T-helper 2 cell treated with Interferon-gamma antibody and Interleukin-4, amounts not matched to agents 100 ng/mL and 5 ng/mL, for 36 hours (primary cell): ENCODE measurements around the gene RPS6KB2. TPM values are rescaled to one million over a fixed set of nuclear protein-coding genes. Genes with fewer than 3 reads are reported as not detected.

Source experiments
- intact Hi-C: fragments of 100-400 bp; cut with micrococcal nuclease; formaldehyde crosslinking; loops from one replicate; pipeline ENCODE4 v1.15.1; 2023
- total RNA-seq: library from RNA; stranded (reverse); gene quantifications from 2 replicates; pipeline ENCODE4 v1.2.3, GENCODE V29; 2022

Gene RPS6KB2
- total RNA-seq, 1 donor from 2014 or later: 64.4 TPM

DNA sequence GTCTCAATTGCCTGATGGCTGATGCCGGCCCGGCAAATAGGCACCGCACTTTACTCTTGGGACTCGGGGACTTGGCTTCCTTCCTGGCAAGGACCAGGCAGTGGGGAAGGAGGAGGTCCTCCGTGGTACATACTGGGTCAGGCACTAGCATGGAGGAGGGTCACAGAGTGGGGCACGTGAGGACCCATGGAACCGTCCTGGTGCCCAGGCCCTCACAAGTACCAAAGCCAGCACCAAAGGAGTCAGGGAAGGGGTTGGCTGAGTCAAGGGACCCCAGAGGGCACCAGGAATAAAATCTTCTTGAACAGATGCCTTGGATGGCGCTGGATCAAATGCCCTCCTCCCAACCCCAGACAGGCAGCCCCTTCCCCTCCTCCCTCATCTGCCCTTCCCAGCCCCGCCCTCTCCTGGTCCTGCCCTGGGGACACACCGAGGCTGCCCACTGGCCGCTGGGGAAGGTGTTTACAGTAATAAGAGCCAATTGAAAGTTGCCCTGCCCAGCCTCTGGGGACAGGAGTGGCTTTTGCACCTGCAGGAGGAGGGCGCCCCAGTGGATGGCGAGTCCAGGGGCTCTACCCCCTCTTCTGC, 18.4 kb upstream of the RPS6KB2 start:
- intact Hi-C loops: no loop called here

DNA sequence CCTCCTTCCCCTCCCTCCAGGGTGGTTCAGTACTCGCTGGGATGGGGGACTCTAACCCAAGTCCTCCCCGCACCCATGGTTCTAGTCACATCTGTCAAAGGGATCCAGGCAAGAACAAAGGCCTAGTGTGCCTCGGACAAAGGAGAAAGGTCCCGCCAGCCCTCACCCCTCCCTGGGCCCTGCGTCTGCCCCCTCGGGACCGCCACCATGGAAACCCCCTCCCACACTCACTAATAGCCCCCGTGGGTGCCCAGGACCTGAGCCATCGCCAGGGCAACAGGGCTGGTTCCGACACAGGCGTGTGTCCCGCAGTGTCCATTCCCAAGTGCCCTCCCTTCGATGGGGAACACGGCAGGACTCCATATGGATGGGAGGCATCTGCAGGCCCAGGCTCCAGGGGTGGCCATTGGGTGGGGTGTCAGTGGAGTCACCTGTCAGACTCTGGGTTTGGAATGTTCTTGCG, 17.9 kb upstream of the RPS6KB2 start:
- intact Hi-C loops: no loop called here

DNA sequence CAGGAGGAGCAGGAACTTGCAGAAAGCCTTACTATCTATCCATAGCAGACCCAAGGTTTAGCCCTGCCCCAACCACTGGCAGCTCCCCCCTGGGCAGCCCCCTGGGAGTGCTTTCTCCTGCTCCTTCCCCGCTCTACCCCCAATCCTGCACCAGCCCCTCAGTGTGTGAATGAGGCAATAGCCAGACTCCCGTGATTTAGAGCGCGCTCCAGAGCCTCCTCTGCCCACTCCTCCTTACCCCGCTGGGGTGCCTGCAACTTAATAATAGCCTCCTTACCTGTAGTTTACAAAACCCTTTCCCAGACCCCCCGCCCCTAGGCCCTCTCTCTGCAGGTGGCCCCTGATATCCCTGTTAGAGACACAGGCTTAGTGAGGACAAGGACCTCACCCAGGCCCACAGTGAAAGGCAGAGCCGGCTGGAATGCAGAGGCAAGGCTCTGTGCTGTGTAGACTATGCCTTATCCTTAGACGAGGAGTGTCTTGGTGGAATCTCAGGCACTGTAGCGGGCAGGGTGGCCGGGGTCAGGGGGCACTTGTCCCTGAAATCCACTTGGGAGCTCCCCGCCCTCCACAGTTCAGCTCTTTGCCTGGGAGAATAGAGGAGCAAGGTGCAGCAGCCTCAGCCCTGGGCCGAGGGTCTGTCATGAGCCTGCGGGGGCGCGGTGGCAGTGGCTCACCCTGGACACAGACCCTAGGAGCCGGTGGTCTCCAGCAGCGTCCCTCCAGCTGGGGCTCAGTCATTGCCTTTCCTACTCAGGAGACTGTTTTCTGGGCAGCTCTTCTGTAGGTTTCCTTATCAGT, 17.1 kb upstream of the RPS6KB2 start:
- intact Hi-C loops: no loop called here

DNA sequence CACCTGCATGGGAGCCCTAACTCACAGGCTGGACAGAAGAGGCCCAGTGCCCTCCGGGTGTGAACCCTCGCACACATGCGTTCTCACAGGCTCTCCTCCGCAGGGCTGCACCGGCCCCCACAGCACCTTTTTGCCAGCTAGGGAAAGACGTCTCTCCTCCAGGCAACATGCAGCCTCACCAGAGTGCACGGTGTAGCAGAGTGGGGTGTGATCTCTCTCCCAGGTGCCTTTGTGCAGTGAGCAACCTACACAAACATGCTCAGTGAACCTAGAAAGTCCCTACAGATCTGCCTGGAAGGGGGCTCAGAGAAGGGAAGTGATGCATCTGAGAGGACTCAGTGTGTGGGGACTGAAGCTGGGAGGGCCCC, 16.5 kb upstream of the RPS6KB2 start:
- intact Hi-C loops: no loop called here

DNA sequence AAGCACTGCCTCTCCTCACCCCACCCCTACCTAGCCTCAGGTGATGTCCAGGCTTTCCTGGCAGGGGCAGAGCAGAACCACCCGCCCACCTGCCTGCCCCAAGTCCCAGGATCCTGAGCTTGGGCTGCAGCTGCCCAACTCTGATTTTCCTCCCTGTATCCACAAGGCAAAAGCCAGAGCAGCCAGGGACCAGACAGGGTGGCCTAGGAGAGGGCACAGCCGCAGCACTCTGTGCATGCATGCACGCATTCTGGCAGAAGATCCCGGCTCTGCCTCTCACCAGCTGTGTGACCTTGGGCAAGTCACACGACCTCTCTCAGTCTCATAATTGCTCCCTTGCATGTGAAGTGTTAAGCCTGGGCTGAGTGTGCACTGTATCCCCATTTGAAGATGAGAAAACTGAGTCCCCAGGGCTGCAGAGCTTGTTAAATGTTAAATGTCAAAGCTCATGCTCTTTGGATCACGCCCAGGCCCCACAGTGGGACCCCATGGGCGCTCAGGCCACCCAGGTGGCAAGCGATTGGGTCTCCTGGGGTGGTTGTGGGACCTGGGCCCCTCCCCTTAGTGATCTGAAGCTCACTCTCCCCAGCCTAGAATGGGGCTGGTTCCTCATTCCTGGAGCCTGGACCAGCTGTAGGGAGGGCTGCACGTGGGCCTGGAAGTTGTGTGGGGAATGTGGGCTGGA, 15.7 kb upstream of the RPS6KB2 start:
- intact Hi-C loops: no loop called here

DNA sequence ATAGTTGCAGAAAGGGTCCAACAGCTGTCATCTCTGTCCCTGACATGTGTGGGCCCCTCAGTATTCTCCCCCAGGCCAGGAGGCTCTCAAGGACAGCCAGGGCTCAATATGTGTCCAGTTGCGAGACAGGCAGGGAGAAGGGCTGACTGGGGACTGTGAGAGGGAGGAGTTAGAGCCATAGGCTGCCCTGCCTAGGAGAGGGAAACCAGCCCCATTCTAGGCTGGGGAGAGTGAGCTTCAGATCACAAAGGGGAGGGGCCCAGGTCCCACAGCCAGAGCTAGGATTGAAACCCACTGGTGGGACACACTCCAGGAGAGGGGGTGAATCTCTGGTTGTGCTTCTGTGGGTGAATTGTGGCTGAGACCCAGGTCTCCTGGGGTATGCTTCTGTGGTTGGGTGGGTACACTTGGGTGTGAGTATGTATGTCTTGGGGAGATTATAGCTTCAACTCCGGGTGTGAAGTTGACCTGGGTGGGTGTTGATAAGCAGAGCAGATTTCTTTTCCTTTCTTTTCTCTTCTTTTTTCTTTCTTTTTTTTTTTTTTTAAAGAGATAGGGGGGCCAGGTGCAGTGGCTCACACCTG, 14.9 kb upstream of the RPS6KB2 start:
- intact Hi-C loops: no loop called here

DNA sequence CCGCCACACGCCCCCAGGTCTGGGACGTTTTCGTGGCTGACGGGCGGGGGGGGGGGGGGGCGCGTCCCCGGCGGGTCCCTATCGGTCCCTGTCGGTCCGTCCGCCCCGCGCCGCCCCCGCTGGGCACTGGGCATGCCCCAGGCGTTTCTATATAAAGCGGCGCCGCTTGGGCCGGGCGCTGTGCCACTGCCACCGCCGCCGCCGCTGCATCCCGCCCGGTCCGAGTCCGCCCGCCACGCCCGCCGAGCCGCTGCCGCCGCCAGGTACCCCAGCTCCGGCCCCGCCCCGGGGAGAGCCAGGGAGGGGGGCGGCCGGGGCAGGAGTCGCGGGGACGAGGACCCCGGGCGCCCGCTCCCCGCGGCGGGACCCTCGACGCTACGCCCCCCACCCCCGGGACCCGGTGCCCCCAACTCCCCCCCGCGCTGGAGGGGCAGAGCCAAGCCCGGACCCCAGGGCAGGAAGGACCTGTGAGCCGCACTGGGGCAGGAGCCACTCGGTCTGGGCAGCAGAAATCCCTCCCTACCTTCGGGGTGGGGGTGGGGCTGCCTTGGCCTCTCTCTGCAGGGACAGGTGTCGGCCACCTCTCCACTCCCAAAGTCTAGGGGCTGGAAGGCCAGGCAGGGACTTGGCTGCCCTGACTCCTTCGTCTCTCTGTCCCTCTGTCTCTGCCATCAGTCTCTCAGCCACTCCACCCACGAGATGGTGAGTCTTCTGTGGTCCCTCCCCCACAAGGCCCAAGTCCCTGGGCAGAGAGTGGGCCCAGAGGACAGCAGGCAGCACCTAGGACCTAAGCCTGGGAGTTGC, 12.6 kb upstream of the RPS6KB2 start, which contains the start of gene CARNS1:
CARNS1 (plus strand) TSS at position 178 of the 804 bp plus-strand sequence; CDS start at position 700, 522 bp downstream.
- intact Hi-C loops: no loop called here

DNA sequence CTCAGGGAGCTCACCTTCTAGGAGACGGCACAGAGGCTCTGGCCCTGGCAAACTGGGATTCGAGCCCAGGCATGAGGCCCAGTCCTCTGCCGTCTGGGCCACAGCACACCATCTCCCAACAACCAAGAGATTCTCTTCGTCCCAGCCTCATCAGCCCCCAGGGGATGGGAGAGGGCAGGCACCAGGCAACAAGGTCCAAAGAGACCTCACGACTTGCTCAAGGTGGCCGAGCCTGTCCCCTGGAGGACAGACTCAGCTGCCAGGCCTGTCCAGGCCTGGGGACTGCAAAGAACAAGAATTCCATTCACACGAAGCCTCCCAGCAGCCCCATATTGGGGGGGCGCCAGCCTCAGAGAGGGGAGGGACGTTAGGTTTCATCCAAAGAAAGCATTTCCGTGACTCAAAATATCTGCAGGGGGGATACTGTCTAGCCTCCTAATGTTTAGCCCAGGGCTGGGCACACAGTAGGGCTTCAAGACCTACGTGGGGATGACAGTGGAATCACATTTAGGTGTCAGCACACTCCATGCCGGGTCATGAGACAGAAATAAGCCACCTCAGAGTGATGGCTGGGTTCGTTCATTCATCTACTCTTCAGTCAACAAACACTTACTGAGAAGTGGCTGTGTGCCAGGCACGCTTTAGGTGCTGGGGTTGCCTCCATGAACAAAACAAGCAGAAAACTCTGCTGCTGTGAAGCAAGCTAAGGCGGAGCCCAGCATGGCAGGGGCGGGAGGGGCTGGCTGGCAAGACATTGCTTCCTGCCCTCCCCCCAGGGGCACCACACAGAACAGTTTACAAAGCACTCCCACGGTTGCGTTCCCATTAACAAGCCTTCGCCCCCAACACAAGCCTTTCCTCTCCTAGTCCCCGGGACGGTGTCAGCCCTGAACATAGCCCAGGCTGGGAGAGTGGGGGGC, 11.6 kb upstream of the RPS6KB2 start:
- intact Hi-C loops: no loop called here

DNA sequence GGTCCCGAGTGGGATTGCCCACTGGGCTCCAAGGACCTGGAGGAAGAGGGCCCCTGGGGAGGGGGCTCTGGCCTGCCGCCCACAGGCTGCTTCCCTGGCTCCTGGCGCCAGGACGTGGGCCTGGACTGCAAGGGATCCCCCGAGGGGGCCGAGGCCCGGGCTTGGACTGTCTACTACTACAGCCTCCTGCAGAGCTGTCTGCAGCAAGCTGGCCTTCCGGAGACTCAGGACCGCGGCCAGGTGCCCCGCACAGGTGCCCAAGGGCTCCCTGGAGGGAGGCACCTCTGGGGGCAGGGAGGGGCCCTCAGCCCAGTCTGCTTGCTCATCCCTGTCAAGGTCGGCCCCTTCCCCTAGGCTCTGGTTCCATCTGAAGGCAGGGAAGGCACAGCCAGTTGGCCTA, 10.9 kb upstream of the RPS6KB2 start:
- intact Hi-C loops: no loop called here

DNA sequence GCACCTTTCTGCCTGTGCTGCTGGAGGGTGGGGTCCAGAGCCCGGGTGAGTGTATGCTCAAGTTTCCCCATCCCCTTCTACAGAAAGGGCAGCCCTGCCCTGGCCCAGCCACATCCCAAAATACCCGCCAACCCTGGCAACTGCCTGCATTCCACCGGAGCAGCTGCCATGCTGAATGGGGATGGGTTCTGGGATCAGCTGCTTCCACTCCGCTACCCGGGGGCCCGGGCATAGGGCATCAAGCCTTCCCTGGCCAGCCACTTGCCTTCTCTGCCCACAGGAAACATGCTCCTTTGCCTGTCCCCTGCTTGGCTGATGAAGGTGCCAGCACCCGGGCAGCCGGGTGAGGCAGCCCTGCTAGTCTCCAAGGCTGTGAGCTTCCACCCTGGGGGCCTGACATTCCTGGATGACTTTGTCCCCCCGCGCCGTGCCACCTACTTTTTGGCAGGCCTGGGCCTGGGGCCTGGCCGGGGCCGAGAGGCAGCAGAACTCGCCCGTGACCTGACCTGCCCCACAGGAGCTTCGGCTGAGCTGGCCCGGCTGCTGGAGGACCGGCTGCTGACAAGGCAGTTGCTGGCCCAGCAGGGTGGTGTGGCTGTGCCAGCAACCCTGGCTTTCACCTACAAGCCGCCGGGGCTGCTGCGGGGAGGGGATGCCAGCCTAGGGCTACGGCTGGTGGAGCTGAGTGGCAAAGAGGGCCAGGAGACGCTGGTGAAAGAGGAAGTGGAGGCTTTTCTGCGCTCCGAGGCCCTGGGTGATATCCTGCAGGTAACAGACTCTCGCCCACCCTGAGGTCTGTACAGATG, 9.6 kb upstream of the RPS6KB2 start:
- intact Hi-C loops: no loop called here

DNA sequence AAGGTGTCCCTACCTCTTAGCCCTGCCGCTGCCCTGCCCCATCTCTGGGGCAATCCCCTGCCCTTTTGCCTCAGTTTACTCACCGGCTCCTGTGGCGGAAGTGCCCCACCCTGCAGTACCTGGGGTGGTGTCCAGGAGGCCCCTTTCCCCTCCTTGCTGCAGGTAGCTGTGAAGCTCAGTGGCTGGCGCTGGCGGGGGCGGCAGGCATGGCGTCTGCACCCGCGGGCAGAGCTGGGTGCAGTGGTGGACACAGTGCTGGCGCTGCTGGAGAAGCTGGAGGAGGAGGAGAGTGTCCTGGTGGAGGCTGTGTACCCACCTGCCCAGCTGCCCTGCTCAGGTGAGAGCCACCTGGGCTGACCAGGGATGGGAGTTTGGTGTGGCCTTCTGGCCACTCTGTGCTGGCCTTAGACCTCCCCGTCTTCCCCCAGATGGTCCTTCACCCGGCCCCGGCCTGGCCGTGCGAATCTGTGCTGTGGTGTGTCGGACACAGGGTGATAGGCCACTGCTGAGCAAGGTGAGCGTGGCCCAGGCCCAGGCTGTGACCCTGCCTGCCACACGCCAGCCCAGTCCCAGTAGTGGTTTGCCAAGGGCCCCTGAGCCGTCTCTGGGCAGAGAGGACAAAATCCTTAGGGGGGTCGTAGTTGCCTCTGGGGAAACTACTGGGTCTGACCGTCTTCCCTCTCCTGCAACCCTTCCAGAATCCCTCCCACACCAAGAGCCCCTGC, 8.8 kb upstream of the RPS6KB2 start:
- intact Hi-C loops: loop anchor here (2.0 kb wide), 1 partner anchor 17 kb away; no protein-coding TSS in a partner anchor

DNA sequence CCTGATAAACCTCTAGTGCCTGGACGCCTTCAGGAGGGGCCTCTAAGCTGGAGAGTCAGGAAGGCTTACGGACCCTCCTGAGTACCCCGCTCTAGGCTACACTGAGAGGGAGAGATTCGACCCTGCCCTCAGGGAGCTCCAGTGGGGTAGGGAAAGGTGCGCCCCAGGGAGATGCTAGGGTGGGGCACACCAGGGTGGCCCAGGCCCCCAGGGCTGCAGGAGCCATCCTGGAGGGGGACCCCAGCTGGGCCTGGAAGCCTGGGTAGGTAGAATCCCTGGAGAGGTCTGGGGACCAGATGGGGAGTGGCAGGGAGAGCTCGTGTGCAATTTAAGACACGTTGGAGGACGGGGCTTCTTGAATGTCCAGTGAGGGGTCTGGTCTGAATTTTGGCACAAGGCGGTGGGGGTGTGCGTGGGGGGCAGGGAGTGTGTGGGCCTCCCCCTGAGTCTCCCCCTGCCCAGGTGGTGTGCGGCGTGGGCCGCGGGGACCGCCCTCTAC, 8.1 kb upstream of the RPS6KB2 start:
- intact Hi-C loops: loop anchor here (2.0 kb wide), 1 partner anchor 17 kb away; no protein-coding TSS in a partner anchor

DNA sequence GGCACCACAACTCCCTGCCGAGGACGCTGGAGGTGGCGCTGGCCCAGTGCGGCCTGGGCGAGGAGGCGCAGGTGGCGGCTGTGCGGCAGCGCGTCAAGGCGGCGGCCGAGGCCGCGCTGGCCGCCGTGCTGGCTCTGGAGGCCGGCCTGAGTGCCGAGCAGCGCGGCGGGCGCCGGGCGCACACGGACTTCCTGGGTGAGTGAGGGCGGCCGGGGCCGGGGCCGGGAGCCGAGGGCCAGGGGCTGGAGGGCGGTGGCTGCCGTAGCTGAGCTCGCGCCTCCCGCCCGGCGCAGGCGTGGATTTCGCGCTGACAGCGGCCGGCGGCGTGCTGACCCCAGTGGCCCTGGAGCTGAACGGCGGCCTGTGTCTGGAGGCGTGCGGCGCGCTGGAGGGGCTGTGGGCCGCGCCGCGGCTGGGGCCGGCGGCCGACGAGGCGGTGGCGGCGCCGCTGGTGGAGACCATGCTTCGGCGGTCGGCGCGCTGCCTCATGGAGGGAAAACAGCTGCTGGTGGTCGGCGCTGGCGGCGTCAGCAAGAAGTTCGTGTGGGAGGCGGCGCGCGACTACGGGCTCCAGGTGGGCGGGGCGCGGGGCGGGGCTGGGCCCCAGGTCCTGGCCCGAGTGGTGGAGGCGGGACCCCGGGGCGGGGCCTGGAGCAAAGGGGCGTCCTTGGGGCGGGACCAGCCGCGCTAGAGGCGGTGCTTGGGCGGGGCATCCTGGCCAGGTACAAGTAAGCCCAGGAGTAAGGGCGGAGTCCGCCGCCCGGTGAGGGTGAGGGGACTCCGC, 7.5 kb upstream of the RPS6KB2 start:
- intact Hi-C loops: loop anchor here (2.0 kb wide), 1 partner anchor 18 kb away; no protein-coding TSS in a partner anchor

DNA sequence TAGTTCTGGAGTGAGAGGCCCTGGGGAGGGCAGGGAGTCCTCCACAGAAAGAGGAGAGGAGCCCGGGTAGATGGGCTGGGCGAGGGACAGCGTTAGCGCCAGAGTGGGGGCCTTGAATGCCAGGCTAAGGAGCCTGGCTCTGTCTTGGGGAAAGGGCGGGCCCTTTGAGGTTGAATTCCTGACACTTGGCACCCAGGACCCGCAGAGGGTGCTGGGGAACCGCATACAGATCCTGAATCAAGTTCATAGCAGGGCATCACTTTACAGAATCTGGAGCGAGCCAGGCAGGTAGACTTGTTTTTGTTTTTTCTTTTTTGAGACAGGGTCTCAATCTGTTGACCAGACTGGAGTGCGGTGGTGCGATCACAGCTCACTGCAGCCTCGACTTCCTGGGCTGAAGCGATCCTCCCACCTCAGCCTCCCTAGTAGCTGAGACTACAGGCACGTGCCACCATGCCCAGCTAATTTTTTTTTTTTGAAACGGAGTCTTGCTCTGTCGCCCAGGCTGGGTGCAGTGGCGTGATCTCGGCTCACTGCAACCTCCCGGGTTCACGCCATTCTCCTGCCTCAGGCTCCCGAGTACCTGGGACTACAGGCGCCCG, 6.8 kb upstream of the RPS6KB2 start:
- intact Hi-C loops: loop anchor here (2.0 kb wide), 1 partner anchor 19 kb away; no protein-coding TSS in a partner anchor

DNA sequence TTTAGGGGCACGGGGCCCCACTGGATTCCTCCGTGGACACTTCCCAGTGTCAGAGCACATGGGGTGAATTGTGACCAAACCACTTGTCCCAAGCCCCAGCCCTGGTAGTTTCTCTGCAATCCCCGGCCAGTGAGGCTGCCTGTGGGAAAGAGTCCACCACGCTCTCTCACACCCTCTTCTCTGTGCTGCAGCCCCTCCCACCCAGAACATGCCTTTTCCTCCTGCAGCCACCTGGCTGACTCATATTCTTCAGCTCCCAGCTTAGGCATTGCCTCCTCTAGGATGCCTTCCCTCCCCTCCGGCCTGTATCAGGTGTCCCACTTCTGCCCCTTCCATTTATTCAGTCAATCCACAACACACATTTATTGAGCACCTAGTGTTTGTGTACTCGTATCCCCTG, 5.4 kb upstream of the RPS6KB2 start:
- intact Hi-C loops: no loop called here

DNA sequence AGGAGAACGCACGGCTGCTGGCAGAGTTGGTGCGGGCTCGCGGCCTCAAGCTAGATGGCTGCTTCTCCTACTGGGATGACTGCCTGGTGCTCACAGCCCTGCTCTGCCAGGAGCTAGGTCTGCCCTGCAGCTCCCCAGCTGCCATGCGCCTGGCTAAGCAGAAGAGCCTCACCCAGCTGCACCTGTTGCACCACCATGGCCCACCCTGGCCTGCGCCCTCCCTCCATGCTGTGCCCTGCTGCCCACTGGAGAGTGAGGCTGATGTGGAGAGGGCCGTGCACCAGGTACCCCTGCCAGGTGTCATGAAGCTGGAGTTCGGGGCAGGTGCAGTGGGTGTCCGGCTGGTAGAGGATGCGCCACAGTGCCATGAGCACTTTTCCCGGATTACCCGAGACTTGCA, 4.8 kb upstream of the RPS6KB2 start:
- intact Hi-C loops: no loop called here
